Loucy (cell line): ENCODE data around the gene SASH1.

Experiments
- H2AFZ ChIP-seq: fragments of 200-600 bp; sonication (generic); 2 replicates; pipeline ENCODE4 v1.6.0; 2016; ENCODE audit warnings: antibody characterized with exemption, mild to moderate bottlenecking, low read length, moderate library complexity
- H3F3A ChIP-seq: fragments of 200-600 bp; 2 replicates; pipeline ENCODE4 v1.6.0; 2016; ENCODE audit warnings: antibody characterized with exemption, low read depth, mild to moderate bottlenecking
- H3K27me3 ChIP-seq: fragments of 200-600 bp; sonication (generic); 2 replicates; pipeline ENCODE4 v1.6.1; 2014; ENCODE audit warnings: low read length, mild to moderate bottlenecking; ENCODE audit not compliant: insufficient read depth, poor library complexity, severe bottlenecking
- H3K36me3 ChIP-seq: fragments of 200-600 bp; sonication (generic); 2 replicates; pipeline ENCODE4 v1.6.1; 2016; ENCODE audit warnings: low read length; ENCODE audit not compliant: insufficient read depth
- H3K4me1 ChIP-seq: fragments of 200-600 bp; sonication (generic); 2 replicates; pipeline ENCODE4 v1.5.1; 2014; ENCODE audit warnings: low read length, mild to moderate bottlenecking; ENCODE audit not compliant: insufficient read depth, poor library complexity, severe bottlenecking
- H3K4me2 ChIP-seq: fragments of 200-600 bp; sonication (generic); 2 replicates; pipeline ENCODE4 v1.6.0; 2014; ENCODE audit warnings: antibody characterized with exemption, low read length, low read depth, mild to moderate bottlenecking; ENCODE audit not compliant: poor library complexity, severe bottlenecking
- H3K4me3 ChIP-seq: fragments of 200-600 bp; sonication (generic); 2 replicates; pipeline ENCODE4 v1.5.1; 2014; ENCODE audit warnings: low read length, mild to moderate bottlenecking, mixed read lengths; ENCODE audit not compliant: poor library complexity, severe bottlenecking
- H3K79me2 ChIP-seq: fragments of 200-600 bp; sonication (generic); 2 replicates; pipeline ENCODE4 v1.6.1; 2014; ENCODE audit warnings: low read length; ENCODE audit not compliant: insufficient read depth
- H3K9ac ChIP-seq: fragments of 200-600 bp; sonication (generic); 2 replicates; pipeline ENCODE4 v1.6.0; 2014; ENCODE audit warnings: mild to moderate bottlenecking, low read depth, low read length, moderate library complexity; ENCODE audit not compliant: poor library complexity, severe bottlenecking
- H3K9me2 ChIP-seq: fragments of 200-600 bp; sonication (generic); replicated peaks from 2 replicates; pipeline ENCODE4 v1.6.1; 2016; ENCODE audit warnings: low read depth, low read length, mixed read lengths
- H3K9me3 ChIP-seq: fragments of 200-600 bp; sonication (generic); 2 replicates; pipeline ENCODE4 v1.6.1; 2014; ENCODE audit warnings: mild to moderate bottlenecking, antibody characterized with exemption, low read length, low read depth; ENCODE audit not compliant: insufficient read depth
- H4K20me1 ChIP-seq: fragments of 200-600 bp; sonication (generic); 2 replicates; pipeline ENCODE4 v1.6.0; 2014; ENCODE audit warnings: antibody characterized with exemption, low read length, mild to moderate bottlenecking; ENCODE audit not compliant: insufficient read depth, poor library complexity, severe bottlenecking
- CTCF ChIP-seq: fragments of 200-600 bp; sonication (generic); conservative IDR thresholded peaks from 2 replicates; pipeline ENCODE4 v1.5.1; 2014; ENCODE audit warnings: mild to moderate bottlenecking, antibody characterized with exemption, low read length
- EZH2phosphoT487 ChIP-seq: fragments of 200-600 bp; IDR thresholded peaks from 2 replicates; pipeline ENCODE4 v1.6.1; 2018; ENCODE audit warnings: antibody characterized with exemption, mild to moderate bottlenecking, moderate library complexity, borderline replicate concordance

The SASH1 gene

GRCh38 chr6:148521586-148521985 lies 178.9 kb downstream of the SASH1 start:
- Histone ChIP-seq H4K20me1 (no peaks in the 10 kb centered on the region), H3K9ac (no peak overlapping the region), H3K36me3 (no peaks in the 10 kb centered on the region), H3K4me3 (no peak overlapping the region), H3K27me3 (no peaks in the 10 kb centered on the region), H3K4me2 (no peak overlapping the region), H3K9me3 (no peaks in the 10 kb centered on the region), H3K9me2 (no peaks in the 10 kb centered on the region), H3K4me1 (no peaks in the 10 kb centered on the region), H2AFZ (no peak overlapping the region), H3F3A (no peaks in the 10 kb centered on the region), H3K79me2 (no peaks in the 10 kb centered on the region)
- no peak for TF ChIP-seq CTCF
- TF ChIP-seq EZH2phosphoT487, result no peak

GRCh38 chr6:148523048-148523447 lies 180.4 kb downstream of the SASH1 start:
- Histone ChIP-seq H3K4me1 (no peaks in the 10 kb centered on the region), H3K4me2 (no peak overlapping the region), H3K27me3 (no peaks in the 10 kb centered on the region), H3K9ac (no peak overlapping the region), H3K79me2 (no peaks in the 10 kb centered on the region), H2AFZ (no peak overlapping the region), H3K36me3 (no peaks in the 10 kb centered on the region), H4K20me1 (no peaks in the 10 kb centered on the region), H3F3A (no peaks in the 10 kb centered on the region), H3K4me3 (no peak overlapping the region), H3K9me3 (no peaks in the 10 kb centered on the region), H3K9me2 (no peaks in the 10 kb centered on the region)
- TF ChIP-seq CTCF, result no peak
- TF ChIP-seq EZH2phosphoT487, result no peak

- H3K4me1 ChIP-seq, result no peaks in the 10 kb centered on the region
- H2AFZ ChIP-seq, result no peak overlapping the region
- no peak overlapping the region for H3K4me2 ChIP-seq
Measured at GRCh38 chr6:148523551-148523950, 180.9 kb downstream of the SASH1 start.

More at GRCh38 chr6:148523551-148523950, 180.9 kb downstream of the SASH1 start:
- no peaks in the 10 kb centered on the region for H3K9me3 ChIP-seq
- H3K9ac ChIP-seq, result no peak overlapping the region
- TF ChIP-seq EZH2phosphoT487 (no peak), CTCF (no peak)
- no peaks in the 10 kb centered on the region for H4K20me1 ChIP-seq
- H3K79me2 ChIP-seq, result no peaks in the 10 kb centered on the region
- no peaks in the 10 kb centered on the region for H3K27me3 ChIP-seq
- no peaks in the 10 kb centered on the region for H3F3A ChIP-seq
- H3K36me3 ChIP-seq, result no peaks in the 10 kb centered on the region
- no peak overlapping the region for H3K4me3 ChIP-seq
- no peaks in the 10 kb centered on the region for H3K9me2 ChIP-seq
